Stomach (tissue), 4 donors: ENCODE measurements around the gene PROZ.

Source experiments
- POLR2A ChIP-seq, 4 donors: fragments of 450-650 bp; IDR thresholded peaks; one replicate each; pipeline ENCODE4 v1.6.1; 2016; ENCODE audit warnings: antibody characterized with exemption in 4 of 4, control low read depth in 2 of 4, mild to moderate bottlenecking in 1 of 4, moderate library complexity in 1 of 4
- POLR2AphosphoS5 ChIP-seq, 3 donors: sonication (generic); formaldehyde crosslinking; IDR thresholded peaks; one replicate each; pipeline ENCODE4 v1.6.1; 2016; ENCODE audit warnings: antibody characterized with exemption in 3 of 3
- TF ChIP-seq, protein P1 (sequence below), 7 experiments: fragments of 450-650 bp in 4 of 7; fragments of 200-600 bp in 3 of 7; sonication (generic) in 3 of 7; IDR thresholded peaks; one replicate each; pipeline ENCODE4 v1.5.1; 2016 to 2019; ENCODE audit warnings: antibody characterized with exemption in 7 of 7, control low read depth in 2 of 7, mild to moderate bottlenecking in 1 of 7

DNA sequence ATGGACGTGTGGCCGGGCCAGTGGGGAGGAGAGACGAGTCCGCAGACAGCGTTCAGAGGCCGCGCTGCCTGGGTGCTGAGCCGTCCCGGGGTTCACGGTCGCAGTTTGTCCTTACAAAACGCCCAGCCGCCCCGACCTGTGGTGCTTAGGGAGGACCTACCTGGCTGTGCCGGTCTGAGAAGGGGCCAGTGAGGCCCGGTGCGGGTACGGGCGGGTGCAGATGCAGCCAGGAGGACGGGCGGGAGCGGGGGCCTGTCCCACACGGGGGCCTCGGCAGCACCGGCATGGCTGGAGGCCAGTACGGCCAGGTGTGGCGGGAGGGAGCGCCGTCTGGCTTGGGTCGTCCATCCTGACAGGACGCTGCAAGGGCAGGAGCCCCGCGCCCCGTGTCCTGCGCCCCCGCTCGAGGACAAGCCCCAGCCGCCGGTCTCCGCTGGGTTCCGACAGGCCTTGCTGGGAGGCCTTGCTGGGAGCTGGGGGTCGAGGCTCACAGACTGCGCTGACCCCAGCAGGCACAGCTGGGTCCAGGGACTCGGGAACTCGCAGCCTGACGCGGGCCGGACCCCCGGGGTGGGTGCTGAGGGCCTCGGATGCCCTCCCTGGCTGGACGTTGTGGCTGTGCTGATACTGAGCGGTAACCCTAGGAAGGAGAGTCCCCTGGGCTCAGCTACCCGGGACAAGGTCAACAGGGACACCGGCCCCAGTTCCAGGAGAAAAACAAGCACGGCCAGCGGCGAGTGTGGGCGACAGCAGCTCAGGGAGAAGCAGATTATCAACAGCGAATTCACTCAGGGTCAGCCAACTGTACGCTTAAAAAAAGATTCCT lies 5.3 kb upstream of the PROZ start:
- TF ChIP-seq POLR2A (IDR thresholded peaks at IDR 0.05) (no peak), POLR2AphosphoS5 (IDR thresholded peaks at IDR 0.05) (no peak)
- TF ChIP-seq, protein P1, sequence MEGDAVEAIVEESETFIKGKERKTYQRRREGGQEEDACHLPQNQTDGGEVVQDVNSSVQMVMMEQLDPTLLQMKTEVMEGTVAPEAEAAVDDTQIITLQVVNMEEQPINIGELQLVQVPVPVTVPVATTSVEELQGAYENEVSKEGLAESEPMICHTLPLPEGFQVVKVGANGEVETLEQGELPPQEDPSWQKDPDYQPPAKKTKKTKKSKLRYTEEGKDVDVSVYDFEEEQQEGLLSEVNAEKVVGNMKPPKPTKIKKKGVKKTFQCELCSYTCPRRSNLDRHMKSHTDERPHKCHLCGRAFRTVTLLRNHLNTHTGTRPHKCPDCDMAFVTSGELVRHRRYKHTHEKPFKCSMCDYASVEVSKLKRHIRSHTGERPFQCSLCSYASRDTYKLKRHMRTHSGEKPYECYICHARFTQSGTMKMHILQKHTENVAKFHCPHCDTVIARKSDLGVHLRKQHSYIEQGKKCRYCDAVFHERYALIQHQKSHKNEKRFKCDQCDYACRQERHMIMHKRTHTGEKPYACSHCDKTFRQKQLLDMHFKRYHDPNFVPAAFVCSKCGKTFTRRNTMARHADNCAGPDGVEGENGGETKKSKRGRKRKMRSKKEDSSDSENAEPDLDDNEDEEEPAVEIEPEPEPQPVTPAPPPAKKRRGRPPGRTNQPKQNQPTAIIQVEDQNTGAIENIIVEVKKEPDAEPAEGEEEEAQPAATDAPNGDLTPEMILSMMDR (IDR thresholded peaks at IDR 0.05): no peak
